ENCODE data around the gene PUM2.

The PUM2 gene

GRCh38 chr2:20231159-20231558 is 119.5 kb downstream of the PUM2 start:
- Histone ChIP-seq H3K36me3 (replicated peaks; ENCODE audit: low read depth, low read length) (no peaks in the 10 kb centered on the region), H3K4me3 (ENCODE audit: low read length) (no peak overlapping the region)

GRCh38 chr2:20230114-20230425 is 120.6 kb downstream of the PUM2 start:
- H4K20me1 ChIP-seq (ENCODE audit: insufficient read depth, low read length) = no peaks in the 10 kb centered on the region
- no peak for TF ChIP-seq EZH2phosphoT487 (IDR thresholded peaks at IDR 0.05; ENCODE audit: low read depth)
- TF ChIP-seq, protein P1, sequence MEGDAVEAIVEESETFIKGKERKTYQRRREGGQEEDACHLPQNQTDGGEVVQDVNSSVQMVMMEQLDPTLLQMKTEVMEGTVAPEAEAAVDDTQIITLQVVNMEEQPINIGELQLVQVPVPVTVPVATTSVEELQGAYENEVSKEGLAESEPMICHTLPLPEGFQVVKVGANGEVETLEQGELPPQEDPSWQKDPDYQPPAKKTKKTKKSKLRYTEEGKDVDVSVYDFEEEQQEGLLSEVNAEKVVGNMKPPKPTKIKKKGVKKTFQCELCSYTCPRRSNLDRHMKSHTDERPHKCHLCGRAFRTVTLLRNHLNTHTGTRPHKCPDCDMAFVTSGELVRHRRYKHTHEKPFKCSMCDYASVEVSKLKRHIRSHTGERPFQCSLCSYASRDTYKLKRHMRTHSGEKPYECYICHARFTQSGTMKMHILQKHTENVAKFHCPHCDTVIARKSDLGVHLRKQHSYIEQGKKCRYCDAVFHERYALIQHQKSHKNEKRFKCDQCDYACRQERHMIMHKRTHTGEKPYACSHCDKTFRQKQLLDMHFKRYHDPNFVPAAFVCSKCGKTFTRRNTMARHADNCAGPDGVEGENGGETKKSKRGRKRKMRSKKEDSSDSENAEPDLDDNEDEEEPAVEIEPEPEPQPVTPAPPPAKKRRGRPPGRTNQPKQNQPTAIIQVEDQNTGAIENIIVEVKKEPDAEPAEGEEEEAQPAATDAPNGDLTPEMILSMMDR (IDR thresholded peaks at IDR 0.05; ENCODE audit: low read depth, low read length) = no peak
- no peak overlapping the region for H3K9ac ChIP-seq (ENCODE audit: low read length)
- H3K36me3 ChIP-seq (replicated peaks; ENCODE audit: low read depth, low read length) = no peaks in the 10 kb centered on the region
- peaks cover 7% of the 10 kb centered on the region; the same call in 1 of the 2 replicates for H3K27me3 ChIP-seq (ENCODE audit: low read depth, low read length)
- no peaks in the 10 kb centered on the region for H3K79me2 ChIP-seq (ENCODE audit: low read length)
- no peak overlapping the region for H3K4me2 ChIP-seq (ENCODE audit: low read length)
- H3K4me3 ChIP-seq (ENCODE audit: low read length) = no peak overlapping the region
- no peak overlapping the region for H3K27ac ChIP-seq (ENCODE audit: low read length)
- H2AFZ ChIP-seq (ENCODE audit: low read depth, low read length) = no peak overlapping the region
- no peaks in the 10 kb centered on the region for H3K9me3 ChIP-seq (ENCODE audit: insufficient read depth, low read length)
- H3K4me1 ChIP-seq (ENCODE audit: low read length) = no peaks in the 10 kb centered on the region

More at GRCh38 chr2:20231159-20231558, 119.5 kb downstream of the PUM2 start:
- Histone ChIP-seq H4K20me1 (ENCODE audit: insufficient read depth, low read length) (no peaks in the 10 kb centered on the region), H2AFZ (ENCODE audit: low read depth, low read length) (no peak overlapping the region), H3K79me2 (ENCODE audit: low read length) (no peaks in the 10 kb centered on the region), H3K9ac (ENCODE audit: low read length) (no peak overlapping the region), H3K27me3 (ENCODE audit: low read depth, low read length) (peaks cover 7% of the 10 kb centered on the region; the same call in 1 of the 2 replicates), H3K27ac (ENCODE audit: low read length) (no peak overlapping the region), H3K4me1 (ENCODE audit: low read length) (no peaks in the 10 kb centered on the region), H3K4me2 (ENCODE audit: low read length) (no peak overlapping the region), H3K9me3 (ENCODE audit: insufficient read depth, low read length) (no peaks in the 10 kb centered on the region)
- TF ChIP-seq, protein P1 (IDR thresholded peaks at IDR 0.05; ENCODE audit: low read depth, low read length) = no peak
- no peak for TF ChIP-seq EZH2phosphoT487 (IDR thresholded peaks at IDR 0.05; ENCODE audit: low read depth)

DNA sequence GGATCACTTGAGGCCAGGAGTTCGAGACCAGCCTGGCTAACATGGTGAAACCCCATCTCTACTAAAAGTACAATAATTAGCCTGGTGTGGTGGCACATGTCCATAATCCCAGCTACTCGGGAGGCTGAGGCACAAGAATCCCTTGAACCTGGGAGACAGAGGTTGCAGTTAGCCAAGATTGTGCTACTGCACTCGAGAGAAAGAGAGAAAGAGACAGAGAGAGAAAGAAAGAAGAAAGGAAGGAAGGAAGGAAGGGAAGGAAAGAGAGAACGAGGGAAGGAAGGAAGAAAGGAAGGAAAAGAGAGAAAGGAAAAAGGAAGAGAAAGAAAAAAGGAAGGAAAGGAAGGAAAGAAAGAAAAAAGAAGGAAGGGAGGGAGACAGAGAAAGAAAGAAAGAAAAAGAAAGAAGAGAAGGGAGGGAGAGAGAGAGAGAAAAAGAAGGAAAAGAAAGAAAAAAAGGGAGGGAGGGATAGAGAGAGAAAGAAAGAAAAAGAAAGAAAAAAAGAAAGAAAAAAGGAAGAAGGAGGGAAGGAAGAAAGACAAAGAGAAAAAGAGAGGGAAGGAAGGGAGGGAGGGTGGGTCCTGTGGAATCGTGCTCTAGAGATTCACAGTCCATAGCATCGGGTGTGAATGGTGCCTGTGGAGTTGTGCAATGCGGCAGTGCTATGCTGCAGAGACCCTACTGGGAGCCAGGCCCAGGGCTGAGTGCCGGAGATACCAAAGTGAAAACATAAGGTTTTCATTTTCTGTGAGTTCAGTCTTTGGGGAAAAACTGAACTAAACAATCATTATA is 121.1 kb downstream of the PUM2 start:
- Histone ChIP-seq H3K79me2 (ENCODE audit: low read length) (no peaks in the 10 kb centered on the region), H3K9me3 (ENCODE audit: insufficient read depth, low read length) (no peaks in the 10 kb centered on the region), H3K4me1 (ENCODE audit: low read length) (no peaks in the 10 kb centered on the region), H3K27ac (ENCODE audit: low read length) (no peak overlapping the region), H4K20me1 (ENCODE audit: insufficient read depth, low read length) (no peaks in the 10 kb centered on the region), H3K27me3 (ENCODE audit: low read depth, low read length) (peaks cover 7% of the 10 kb centered on the region; the same call in 1 of the 2 replicates), H3K36me3 (replicated peaks; ENCODE audit: low read depth, low read length) (no peaks in the 10 kb centered on the region), H3K4me3 (ENCODE audit: low read length) (no peak overlapping the region), H2AFZ (ENCODE audit: low read depth, low read length) (no peak overlapping the region), H3K9ac (ENCODE audit: low read length) (no peak overlapping the region), H3K4me2 (ENCODE audit: low read length) (no peak overlapping the region)
- TF ChIP-seq EZH2phosphoT487 (IDR thresholded peaks at IDR 0.05; ENCODE audit: low read depth) = no peak
- TF ChIP-seq, protein P1 (IDR thresholded peaks at IDR 0.05; ENCODE audit: low read depth, low read length) = no peak

- Histone ChIP-seq H3K9ac (ENCODE audit: low read length) (no peak overlapping the region), H3K27me3 (ENCODE audit: low read depth, low read length) (peaks cover 9% of the 10 kb centered on the region; the same call in 1 of the 2 replicates), H3K79me2 (ENCODE audit: low read length) (no peaks in the 10 kb centered on the region), H3K27ac (ENCODE audit: low read length) (no peak overlapping the region), H3K36me3 (replicated peaks; ENCODE audit: low read depth, low read length) (no peaks in the 10 kb centered on the region), H3K4me1 (ENCODE audit: low read length) (no peaks in the 10 kb centered on the region), H2AFZ (ENCODE audit: low read depth, low read length) (no peak overlapping the region), H4K20me1 (ENCODE audit: insufficient read depth, low read length) (no peaks in the 10 kb centered on the region), H3K4me3 (ENCODE audit: low read length) (no peak overlapping the region), H3K4me2 (ENCODE audit: low read length) (no peak overlapping the region), H3K9me3 (ENCODE audit: insufficient read depth, low read length) (no peaks in the 10 kb centered on the region)
- TF ChIP-seq, protein P1 (IDR thresholded peaks at IDR 0.05; ENCODE audit: low read depth, low read length) = no peak
- TF ChIP-seq EZH2phosphoT487 (IDR thresholded peaks at IDR 0.05; ENCODE audit: low read depth) = no peak
These were observed 122.6 kb downstream of the PUM2 start for GRCh38 chr2:20227894-20228505.

Data from OCI-LY3 (cell line).